ENCODE results near the gene SLC2A10.

The SLC2A10 gene

DNA sequence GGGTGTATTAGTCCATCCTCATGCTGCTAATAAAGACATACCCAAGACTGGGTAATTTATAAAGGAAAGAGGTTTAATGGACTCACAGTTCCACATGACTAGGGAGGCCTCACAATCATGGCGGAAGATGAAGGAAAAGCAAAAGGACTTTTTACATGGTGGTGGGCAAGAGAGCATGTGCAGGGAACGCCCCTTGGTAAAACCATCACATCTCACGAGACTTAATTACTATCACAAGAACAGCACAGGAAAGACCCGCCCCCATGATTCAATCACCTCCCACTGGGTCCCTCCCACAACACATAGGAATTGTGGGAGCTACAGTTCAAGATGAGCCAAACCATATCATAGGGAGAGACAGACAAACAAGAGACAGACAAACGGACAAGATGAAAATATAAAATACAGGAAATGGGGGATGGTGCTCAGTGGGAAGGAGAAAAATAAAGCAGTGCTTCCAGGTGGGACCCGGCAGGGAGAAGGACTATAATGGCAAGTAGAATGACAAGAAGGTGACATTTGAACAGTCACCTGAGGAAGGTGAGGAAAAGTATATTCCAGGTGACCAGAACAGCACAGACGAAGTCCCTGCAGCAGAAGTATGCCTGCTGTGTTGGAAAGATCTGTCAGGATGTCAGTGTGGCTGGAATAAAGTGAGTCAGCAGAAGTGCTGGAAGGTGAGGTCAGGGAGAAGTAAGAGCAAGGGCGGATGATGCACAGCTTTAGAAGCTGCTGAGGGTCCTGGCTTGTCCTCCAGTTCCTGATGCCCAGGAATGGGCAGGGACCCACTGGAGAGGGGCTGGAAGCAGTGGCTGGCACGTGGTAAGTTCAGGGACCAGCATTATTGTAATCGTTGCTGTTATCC is 61.1 kb downstream of the SLC2A10 start:
- TF ChIP-seq GATA3 (IDR thresholded peaks at IDR 0.05; ENCODE audit: low read depth, low read length): no peak
- TF ChIP-seq GATA2 (IDR thresholded peaks at IDR 0.05; ENCODE audit: low read depth, low read length): no peak

DNA sequence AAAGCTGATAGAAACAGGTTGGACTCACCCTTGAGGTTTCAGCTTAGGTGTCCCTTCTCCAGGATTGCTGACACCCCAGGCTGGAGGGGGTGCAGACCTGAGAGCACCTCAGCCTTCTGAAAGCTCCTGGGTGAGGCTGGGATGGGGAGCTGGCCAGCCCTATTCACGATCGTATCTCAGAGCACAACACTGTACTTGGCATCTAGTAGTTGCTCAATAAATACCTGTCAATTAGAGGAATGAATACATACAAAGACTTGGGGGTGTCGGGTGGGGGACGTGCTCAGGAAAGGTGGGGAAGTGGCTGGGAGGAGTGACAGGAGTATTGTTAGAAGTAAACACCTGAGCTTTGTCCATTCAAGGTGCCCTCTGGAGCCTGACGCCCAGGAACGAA is 61.7 kb downstream of the SLC2A10 start:
- no peak for TF ChIP-seq GATA3 (IDR thresholded peaks at IDR 0.05; ENCODE audit: low read depth, low read length)
- TF ChIP-seq GATA2 (IDR thresholded peaks at IDR 0.05; ENCODE audit: low read depth, low read length): no peak

GRCh38 chr20:46772901-46773300 is 63.5 kb downstream of the SLC2A10 start:
- TF ChIP-seq GATA3 (IDR thresholded peaks at IDR 0.05; ENCODE audit: low read depth, low read length): no peak
- no peak for TF ChIP-seq GATA2 (IDR thresholded peaks at IDR 0.05; ENCODE audit: low read depth, low read length)

GRCh38 chr20:46773680-46774079 is 64.2 kb downstream of the SLC2A10 start:
- no peak for TF ChIP-seq GATA2 (IDR thresholded peaks at IDR 0.05; ENCODE audit: low read depth, low read length)
- no peak for TF ChIP-seq GATA3 (IDR thresholded peaks at IDR 0.05; ENCODE audit: low read depth, low read length)

DNA sequence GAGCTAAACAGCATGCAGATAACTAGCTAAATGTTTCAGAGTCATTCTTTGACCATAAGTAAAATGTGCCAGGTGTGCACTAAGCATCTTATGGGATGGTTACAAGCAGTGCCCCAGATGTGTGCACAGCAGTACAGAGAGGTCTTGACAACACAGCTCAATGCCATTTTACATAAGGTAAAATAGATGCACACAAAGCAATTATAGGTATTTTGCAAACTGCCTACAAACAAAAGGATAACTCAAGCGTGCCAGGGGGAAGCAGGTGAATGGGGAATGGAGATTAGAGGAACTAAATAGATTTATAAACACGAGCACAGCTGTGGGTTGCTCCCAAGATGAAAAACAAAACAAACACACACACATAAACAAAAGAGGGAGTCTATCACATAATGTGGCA is 64.8 kb downstream of the SLC2A10 start:
- TF ChIP-seq GATA2 (IDR thresholded peaks at IDR 0.05; ENCODE audit: low read depth, low read length) (no peak), GATA3 (IDR thresholded peaks at IDR 0.05; ENCODE audit: low read depth, low read length) (no peak)

GRCh38 chr20:46774943-46775560 is 65.6 kb downstream of the SLC2A10 start:
- TF ChIP-seq GATA3 (IDR thresholded peaks at IDR 0.05; ENCODE audit: low read depth, low read length) (no peak), GATA2 (IDR thresholded peaks at IDR 0.05; ENCODE audit: low read depth, low read length) (no peak)

GRCh38 chr20:46775806-46776205 is 66.4 kb downstream of the SLC2A10 start:
- no peak for TF ChIP-seq GATA2 (IDR thresholded peaks at IDR 0.05; ENCODE audit: low read depth, low read length)
- TF ChIP-seq GATA3 (IDR thresholded peaks at IDR 0.05; ENCODE audit: low read depth, low read length): no peak

DNA sequence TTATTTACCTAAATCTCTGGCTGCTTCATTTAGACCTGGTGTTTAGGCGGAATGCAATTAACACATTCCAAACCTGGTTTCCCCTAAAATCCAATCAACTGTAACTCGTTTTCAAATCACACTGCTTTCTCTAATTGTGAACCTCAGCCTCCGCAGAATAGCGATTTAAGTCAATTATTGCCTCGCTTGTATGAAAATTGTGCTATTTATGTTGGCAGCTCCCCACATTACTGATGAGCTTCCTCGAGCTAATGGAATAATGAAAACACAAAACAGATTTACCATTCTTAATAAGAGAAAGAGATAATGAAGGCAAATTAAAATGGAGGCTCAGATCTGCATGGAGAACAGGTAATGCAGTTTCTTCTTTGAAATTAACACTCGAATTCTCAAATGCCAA is 67.9 kb downstream of the SLC2A10 start:
- TF ChIP-seq GATA2 (IDR thresholded peaks at IDR 0.05; ENCODE audit: low read depth, low read length): no peak
- no peak for TF ChIP-seq GATA3 (IDR thresholded peaks at IDR 0.05; ENCODE audit: low read depth, low read length)

DNA sequence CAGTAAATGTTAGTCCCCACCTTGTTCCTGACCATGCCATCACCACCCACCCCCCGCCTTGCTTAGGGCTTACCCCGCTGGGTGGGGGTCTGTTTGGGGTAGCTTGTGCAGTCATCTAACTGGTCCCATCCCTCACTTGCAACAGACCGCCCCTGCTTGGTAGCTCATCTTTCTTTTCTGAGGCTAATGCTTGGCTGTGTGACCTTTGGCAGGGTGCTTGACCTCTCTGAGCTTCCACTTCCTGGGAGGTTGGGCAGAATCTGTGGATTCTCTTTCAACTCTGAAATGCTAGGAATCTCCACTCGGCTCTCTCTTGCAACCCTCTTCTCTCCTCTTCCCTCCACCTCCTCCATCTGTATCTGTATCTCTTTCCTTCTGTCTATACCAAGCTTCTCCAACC is 70.4 kb downstream of the SLC2A10 start:
- TF ChIP-seq GATA2 (IDR thresholded peaks at IDR 0.05; ENCODE audit: low read depth, low read length) (no peak), GATA3 (IDR thresholded peaks at IDR 0.05; ENCODE audit: low read depth, low read length) (no peak)

DNA sequence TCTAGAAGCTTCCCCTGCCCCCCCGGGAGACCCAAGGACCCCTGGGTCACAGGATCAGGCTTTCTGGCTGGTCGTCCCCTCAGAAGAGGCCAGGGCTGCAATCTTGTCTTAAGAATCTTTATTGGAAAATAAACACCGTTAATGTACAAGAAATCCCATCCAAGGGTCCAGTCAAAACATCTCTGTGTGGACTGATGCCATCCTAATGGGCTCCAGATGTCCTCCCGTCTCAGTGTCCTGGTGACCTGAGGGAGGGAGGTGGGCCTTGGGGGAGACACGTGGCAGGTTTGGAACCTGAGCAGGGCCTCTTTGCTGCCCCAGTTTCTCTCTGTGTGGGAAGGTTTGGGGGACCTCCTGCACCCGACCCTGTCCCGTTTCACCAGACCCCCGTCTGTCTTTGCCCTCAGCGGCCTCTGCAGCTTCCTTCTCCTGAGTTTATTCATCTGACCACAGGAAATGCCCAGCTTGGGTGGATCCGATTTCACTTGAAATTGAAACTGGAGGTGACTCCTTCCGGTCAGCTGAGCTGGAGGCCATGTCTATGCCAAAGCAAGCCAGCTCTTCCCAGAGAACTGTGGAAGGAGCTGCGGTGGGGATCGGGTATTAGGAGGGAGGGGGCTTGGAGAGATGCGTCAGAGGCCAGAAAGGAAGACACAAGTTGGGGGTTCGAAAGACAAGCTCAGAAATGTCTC is 75.1 kb downstream of the SLC2A10 start:
- no peak for TF ChIP-seq GATA3 (IDR thresholded peaks at IDR 0.05; ENCODE audit: low read depth, low read length)
- no peak for TF ChIP-seq GATA2 (IDR thresholded peaks at IDR 0.05; ENCODE audit: low read depth, low read length)

Measured in SH-SY5Y (cell line).